OCI-LY7 (cell line): Measurements from ENCODE around the gene RNF114. TPM values are rescaled to one million over a fixed set of nuclear protein-coding genes. Genes with fewer than 3 reads are reported as not detected.
A peak's percentile ranks its signal among the peaks of the same experiment; 100 is the strongest.

Experiments used
- BruUV-seq: library from RNA; stranded (reverse); fragments of 400-500 nt; replicated peaks from 2 replicates; lab custom pipeline; 2021; lab: Mats Ljungman, UMichigan
- CTCF ChIA-PET: fragments of 300-600 bp; sonication (Branson Sonifier 250); formaldehyde crosslinking; loops from one replicate; lab custom pipeline; 2022; ENCODE audit warnings: antibody characterized with exemption; ENCODE audit not compliant: unreplicated experiment; lab: Charles Lee
- POLR2A ChIA-PET: fragments of 300-600 bp; sonication (Branson Sonifier 250); formaldehyde crosslinking; loops from one replicate; lab custom pipeline; 2022; ENCODE audit warnings: antibody characterized with exemption; lab: Charles Lee
- DNase-seq: peaks from one replicate; pipeline ENCODE4 v3.0.0-alpha.2; 2015; ENCODE audit warnings: low spot score
- H2AFZ ChIP-seq: fragments of 200-600 bp; sonication (generic), shearing (Covaris generic); 2 replicates; pipeline ENCODE4 v1.6.1; 2014; ENCODE audit warnings: mild to moderate bottlenecking, antibody characterized with exemption, low read length, moderate library complexity
- H3K27ac ChIP-seq: fragments of 200-600 bp; sonication (generic); 2 replicates; pipeline ENCODE4 v1.5.1; 2014; ENCODE audit warnings: mixed run types, low read depth, mild to moderate bottlenecking, moderate library complexity, low read length, inconsistent platforms; ENCODE audit not compliant: poor library complexity, severe bottlenecking
- H3K36me3 ChIP-seq: fragments of 200-600 bp; sonication (generic); 2 replicates; pipeline ENCODE4 v1.6.1; 2014; ENCODE audit warnings: mild to moderate bottlenecking, antibody characterized with exemption, low read length, moderate library complexity, mixed read lengths; ENCODE audit not compliant: insufficient read depth
- H3K4me1 ChIP-seq: fragments of 200-600 bp; sonication (generic); 2 replicates; pipeline ENCODE4 v1.5.1; 2014; ENCODE audit warnings: mild to moderate bottlenecking, low read length; ENCODE audit not compliant: insufficient read depth, poor library complexity, severe bottlenecking
- H3K4me2 ChIP-seq: fragments of 200-600 bp; sonication (generic); 2 replicates; pipeline ENCODE4 v1.6.1; 2014; ENCODE audit warnings: mild to moderate bottlenecking, low read length
- H3K4me3 ChIP-seq: fragments of 200-600 bp; sonication (generic); 2 replicates; pipeline ENCODE4 v1.5.1; 2014; ENCODE audit warnings: mild to moderate bottlenecking, low read depth, low read length; ENCODE audit not compliant: poor library complexity, severe bottlenecking
- H3K79me2 ChIP-seq: fragments of 200-600 bp; sonication (generic); 2 replicates; pipeline ENCODE4 v1.6.1; 2016; ENCODE audit warnings: low read depth, mild to moderate bottlenecking, low read length, moderate library complexity, mixed read lengths; ENCODE audit not compliant: insufficient read depth
- H3K9me2 ChIP-seq: fragments of 200-600 bp; sonication (generic); 2 replicates; pipeline ENCODE4 v1.6.1; 2016; ENCODE audit warnings: mild to moderate bottlenecking, low read length, mixed read lengths; ENCODE audit not compliant: insufficient read depth
- H3K9me3 ChIP-seq: fragments of 200-600 bp; sonication (generic); 2 replicates; pipeline ENCODE4 v1.6.1; 2014; ENCODE audit warnings: mild to moderate bottlenecking, mixed run types, low read length, mixed read lengths
- H4K20me1 ChIP-seq: fragments of 200-600 bp; sonication (generic); 2 replicates; pipeline ENCODE4 v1.6.1; 2014; ENCODE audit warnings: mild to moderate bottlenecking, antibody characterized with exemption, low read length, moderate library complexity, mixed read lengths; ENCODE audit not compliant: insufficient read depth
- CTCF ChIP-seq: fragments of 200-600 bp; sonication (generic); conservative IDR thresholded peaks from 2 replicates; pipeline ENCODE4 v1.5.1; 2014; ENCODE audit warnings: mild to moderate bottlenecking, antibody characterized with exemption, low read length, moderate library complexity, mixed read lengths
- EZH2phosphoT487 ChIP-seq: fragments of 200-600 bp; sonication (generic); IDR thresholded peaks from 2 replicates; pipeline ENCODE4 v1.6.1; 2018; ENCODE audit warnings: low read depth, borderline replicate concordance, mild to moderate bottlenecking, mixed run types, antibody characterized with exemption, low read length, moderate library complexity, mixed read lengths
- intact Hi-C: fragments of 100-400 bp; cut with micrococcal nuclease; formaldehyde crosslinking; loops from one replicate; pipeline ENCODE4 v1.10.0; 2022; ENCODE audit not compliant: unreplicated experiment
- total RNA-seq, 2 experiments: library from RNA; depleted of rRNA in 1 of 2; stranded (reverse); fragments of >200 nt in 1 of 2; shearing (Covaris generic) in 1 of 2; gene quantifications; 2 replicates each; pipeline ENCODE4 v1.2.3, GENCODE V29; 2014 to 2022

Gene RNF114
- total RNA-seq, 2 experiments from 2014 or later: 48.4 to 62.4 TPM

- BruUV-seq: no TSS peak
- no peak for DNase-seq
- intact Hi-C loops: loop anchor here (5.0 kb wide), 1 partner anchor 38 kb away; no protein-coding TSS in a partner anchor
- CTCF ChIA-PET: interaction anchor here (0.6 to 1.0 kb wide), 2 partner anchors 12 to 472 kb away, joined by 3 read pairs; no protein-coding TSS in a partner anchor
- POLR2A ChIA-PET: interaction anchor here (0.6 kb wide), 1 partner anchor 364 kb away, joined by 3 read pairs; no protein-coding TSS in a partner anchor
- Histone ChIP-seq H3K4me2 (peak overlapping the region; percentile 10; the same call in 1 of the 2 replicates), H4K20me1 (no peaks in the 10 kb centered on the region), H3K36me3 (peaks cover 34% of the 10 kb centered on the region; the same call in 1 of the 2 replicates), H3K4me1 (peaks cover 12% of the 10 kb centered on the region), H3K4me3 (no peak overlapping the region), H3K9me2 (no peaks in the 10 kb centered on the region), H3K9me3 (no peaks in the 10 kb centered on the region), H3K27ac (no peak overlapping the region), H2AFZ (no peak overlapping the region), H3K79me2 (no peaks in the 10 kb centered on the region)
- TF ChIP-seq EZH2phosphoT487 (no peak), CTCF (no peak)
These were observed 46.9 kb upstream of the RNF114 start for GRCh38 chr20:49889001-49889934.

- intact Hi-C loops: loop anchor here (5.0 kb wide), 1 partner anchor 37 kb away; no protein-coding TSS in a partner anchor
- BruUV-seq: no TSS peak
- Histone ChIP-seq H2AFZ (no peak overlapping the region), H3K4me2 (no peak overlapping the region), H3K36me3 (peaks cover 28% of the 10 kb centered on the region; the same call in 1 of the 2 replicates), H3K27ac (no peak overlapping the region), H3K79me2 (no peaks in the 10 kb centered on the region), H3K9me3 (no peaks in the 10 kb centered on the region), H3K4me3 (no peak overlapping the region), H3K9me2 (no peaks in the 10 kb centered on the region), H3K4me1 (peaks cover 13% of the 10 kb centered on the region), H4K20me1 (no peaks in the 10 kb centered on the region)
- no peak for DNase-seq
- TF ChIP-seq CTCF (no peak), EZH2phosphoT487 (no peak)
- ChIA-PET POLR2A (no interaction called here), CTCF (no interaction called here)
These were observed 46.3 kb upstream of the RNF114 start for GRCh38 chr20:49889935-49890333.
